RCC 7860 (cell line): ENCODE measurements around the gene UNC5C.
A peak's percentile ranks its signal among the peaks of the same experiment; 100 is the strongest.

Source experiments
- DNase-seq: peaks from one replicate; pipeline ENCODE4 v3.0.0-alpha.2; 2015; ENCODE audit warnings: low spot score
- FAIRE-seq: peaks from 2 replicates; lab custom pipeline; 2012; peaks lifted over from hg19 to GRCh38; lab: Jason Lieb, UNC

Gene UNC5C

GRCh38 chr4:95546866-95547714 is 1.7 kb downstream of the UNC5C start:
- FAIRE-seq (no peak), DNase-seq (no peak)

DNA sequence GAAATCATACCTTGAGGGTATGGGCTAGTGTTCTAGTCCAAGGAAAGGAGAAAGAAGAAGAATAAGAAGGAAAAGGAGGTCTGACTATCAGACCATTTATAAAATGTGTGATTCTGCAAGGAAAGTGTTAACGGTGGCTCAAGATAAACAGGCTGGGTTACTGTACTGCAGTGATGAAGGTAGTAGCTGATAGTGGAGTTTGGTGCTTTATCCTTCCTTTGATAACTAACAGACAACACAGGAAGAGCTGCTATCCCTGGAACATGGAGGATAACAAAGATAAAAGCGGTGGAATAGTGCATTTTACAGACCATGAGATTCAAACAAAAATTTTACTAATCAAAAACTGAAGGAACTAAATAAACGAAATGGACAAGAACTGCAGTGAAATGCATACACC is 2.6 kb downstream of the UNC5C start:
- DNase-seq: no peak
- FAIRE-seq: no peak

DNA sequence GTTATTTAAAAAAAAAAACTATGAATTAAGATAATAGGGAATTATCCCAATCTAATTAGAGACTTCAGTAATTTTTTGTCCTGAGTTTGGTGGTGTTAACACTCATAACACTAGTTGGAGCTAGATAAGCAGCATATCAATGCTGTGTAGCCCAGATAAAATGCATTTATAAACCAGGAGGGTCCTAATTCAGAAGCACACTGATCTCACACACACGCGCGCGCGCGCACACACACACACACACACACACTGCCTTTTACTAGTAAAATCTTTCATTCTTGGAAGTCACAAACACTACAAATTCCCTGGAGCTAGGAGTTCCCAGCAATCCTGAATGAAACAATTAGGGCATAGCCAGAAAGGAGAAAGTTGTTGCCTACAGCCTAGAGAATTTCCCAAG is 3.2 kb downstream of the UNC5C start:
- FAIRE-seq: no peak
- no peak for DNase-seq

DNA sequence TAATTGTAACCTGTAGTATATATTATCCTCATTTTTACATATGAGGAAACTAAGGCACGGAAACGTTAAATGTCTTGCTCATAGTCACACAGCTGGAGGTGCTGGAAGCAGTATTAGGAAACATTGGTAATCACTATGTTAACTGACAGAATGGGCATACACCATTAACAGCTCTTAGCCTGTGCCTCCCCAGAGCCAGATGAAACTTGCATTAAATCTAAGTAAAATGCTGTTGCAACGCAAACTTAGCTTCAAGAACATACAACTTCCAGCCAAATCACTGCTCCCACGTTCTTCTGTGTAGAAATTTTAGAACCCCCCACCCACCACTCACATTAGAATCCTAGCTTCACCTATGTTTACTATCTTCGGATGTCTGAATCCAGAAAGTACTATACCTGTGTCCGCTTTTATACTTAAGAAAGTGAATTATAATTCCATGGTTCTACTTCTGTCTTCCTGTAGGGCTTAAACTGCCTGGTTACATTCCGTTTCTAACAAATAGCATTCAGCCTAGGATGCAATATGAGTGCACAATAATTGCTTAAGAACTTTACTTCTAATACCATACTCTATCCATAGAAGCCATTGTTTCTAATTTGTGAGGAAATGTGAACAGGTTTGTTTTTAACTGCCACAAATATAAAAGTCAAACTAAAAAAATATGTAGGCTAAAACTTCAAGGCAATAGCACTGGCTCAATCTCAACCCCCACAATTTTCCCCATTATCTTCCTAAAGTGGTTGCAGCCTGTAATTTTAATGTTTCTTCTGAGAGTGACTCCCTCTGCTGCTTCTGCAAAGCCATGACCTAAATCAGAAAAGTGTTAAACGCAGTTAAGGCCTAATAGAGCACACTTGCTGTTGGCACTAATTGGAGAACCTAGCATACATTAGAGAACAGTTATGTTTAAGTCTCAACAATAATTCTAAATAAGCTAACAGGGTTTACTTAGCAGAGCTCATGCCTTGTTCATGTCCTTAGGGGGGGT is 4.4 kb downstream of the UNC5C start:
- DNase-seq (no peak), FAIRE-seq (no peak)

GRCh38 chr4:95541889-95542607 is 6.7 kb downstream of the UNC5C start:
- FAIRE-seq: no peak
- no peak for DNase-seq

- no peak for DNase-seq
- no peak for FAIRE-seq
Observed at GRCh38 chr4:95541094-95541493, 7.7 kb downstream of the UNC5C start.

DNA sequence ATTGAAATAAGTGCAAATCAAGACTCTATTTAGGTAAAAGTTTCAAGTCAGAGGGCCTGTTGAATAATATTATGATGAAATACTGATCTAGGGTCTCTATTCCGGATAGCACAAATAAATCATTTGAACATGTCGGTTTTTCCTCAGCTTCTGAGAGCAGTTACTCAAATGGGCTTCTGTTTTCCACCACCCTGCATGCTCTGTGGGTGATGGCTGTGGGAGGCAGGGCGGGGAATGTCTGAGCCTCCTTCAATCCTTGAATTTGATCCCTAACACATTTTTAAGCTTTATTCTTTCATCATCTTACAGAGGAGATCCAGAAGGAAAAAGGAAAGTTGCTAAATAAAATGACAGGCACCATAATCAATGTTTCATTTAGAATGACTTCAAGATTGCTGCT is 8.5 kb downstream of the UNC5C start:
- no peak for FAIRE-seq
- no peak for DNase-seq

- FAIRE-seq (no peak), DNase-seq (no peak)
Observed at GRCh38 chr4:95539106-95539505, 9.7 kb downstream of the UNC5C start.

DNA sequence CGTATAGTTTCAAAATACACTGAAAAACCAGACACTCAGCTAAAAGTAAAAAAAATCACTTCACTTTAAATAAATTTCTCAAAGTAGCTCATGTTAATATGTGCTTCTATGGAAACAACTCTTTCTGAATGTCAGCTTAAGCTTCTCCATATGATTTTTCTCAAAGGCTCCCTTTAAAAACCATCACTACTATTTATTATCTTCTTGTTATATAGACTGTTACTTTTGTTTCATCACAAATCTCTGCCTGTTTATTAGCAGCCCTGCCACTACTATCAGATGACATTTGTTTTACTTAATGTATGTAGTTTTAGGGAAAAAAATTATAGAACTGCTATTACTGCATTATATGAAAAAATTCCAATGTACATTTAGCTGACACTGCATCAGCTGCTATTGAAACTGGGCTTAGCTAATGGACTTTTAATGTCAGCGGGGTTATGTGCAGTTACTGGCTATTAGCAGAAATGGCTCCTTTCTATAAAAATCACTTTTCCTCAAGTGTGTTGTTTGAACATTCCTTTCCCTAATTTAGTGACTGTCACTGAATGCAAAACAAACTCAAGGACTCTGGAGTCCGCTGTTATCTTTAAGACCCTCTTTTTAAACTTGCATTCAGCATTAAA is 10.8 kb downstream of the UNC5C start:
- FAIRE-seq (no peak), DNase-seq (no peak)

DNA sequence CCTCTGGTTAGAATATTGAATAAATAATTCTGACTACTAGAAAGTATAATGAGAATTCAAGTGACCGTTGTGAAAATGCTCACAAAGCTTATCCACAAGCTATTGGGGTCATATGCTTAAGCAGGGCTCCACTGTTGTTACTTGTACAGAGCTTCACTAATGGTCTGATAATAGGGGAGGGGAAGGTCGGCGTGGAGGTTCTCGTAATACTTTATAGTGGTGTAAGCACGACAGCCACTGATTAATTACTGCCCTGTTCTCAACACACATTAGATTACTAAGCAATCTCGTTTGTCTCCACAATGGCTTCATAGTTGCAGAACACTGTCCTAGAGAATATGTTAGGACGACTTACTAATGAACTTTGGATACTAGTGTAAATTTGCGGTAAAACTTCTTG is 11.6 kb downstream of the UNC5C start:
- FAIRE-seq (no peak), DNase-seq (no peak)

- FAIRE-seq (no peak), DNase-seq (no peak)
Observed at GRCh38 chr4:95536650-95537049, 12.1 kb downstream of the UNC5C start.

DNA sequence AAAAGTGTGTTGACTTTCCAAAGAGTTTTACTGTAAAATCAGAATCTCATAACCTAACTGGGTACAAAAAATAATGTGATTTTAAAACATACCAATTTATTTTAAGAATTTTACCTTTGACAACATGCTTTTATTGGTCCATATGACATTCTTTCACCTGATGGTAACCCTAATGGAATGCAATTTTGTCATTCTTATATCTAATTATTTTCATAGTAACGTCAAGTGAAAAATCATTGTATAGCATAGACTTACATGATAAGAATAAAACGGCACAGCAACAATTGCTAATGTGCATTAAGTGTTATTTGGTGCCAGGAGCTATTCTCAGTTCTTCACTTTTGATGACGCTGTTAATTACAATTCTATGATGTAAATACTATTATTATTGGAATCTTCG is 13.6 kb downstream of the UNC5C start:
- FAIRE-seq: no peak

DNA sequence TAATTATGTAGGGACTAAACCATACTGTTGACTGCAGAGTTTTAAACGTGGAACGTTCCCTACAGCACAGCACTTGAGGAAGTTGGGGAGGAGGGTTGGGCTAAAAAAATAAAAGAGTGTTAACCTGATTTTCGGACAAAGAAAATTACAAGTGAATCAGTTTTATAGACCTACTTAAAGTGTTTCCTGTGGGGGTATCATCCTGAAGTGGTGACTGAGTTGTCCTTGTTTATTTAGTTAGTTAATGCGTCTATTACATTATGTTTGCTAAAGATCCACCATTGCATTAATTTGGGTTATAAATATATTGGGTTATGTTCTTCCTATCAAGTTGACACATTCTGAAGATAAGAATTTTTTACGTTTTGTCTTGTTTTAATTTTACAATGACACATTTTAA is 14.7 kb downstream of the UNC5C start:
- FAIRE-seq (no peak), DNase-seq (no peak)

More for the DNA sequence above, 13.6 kb downstream of the UNC5C start:
- no peak for DNase-seq

DNA sequence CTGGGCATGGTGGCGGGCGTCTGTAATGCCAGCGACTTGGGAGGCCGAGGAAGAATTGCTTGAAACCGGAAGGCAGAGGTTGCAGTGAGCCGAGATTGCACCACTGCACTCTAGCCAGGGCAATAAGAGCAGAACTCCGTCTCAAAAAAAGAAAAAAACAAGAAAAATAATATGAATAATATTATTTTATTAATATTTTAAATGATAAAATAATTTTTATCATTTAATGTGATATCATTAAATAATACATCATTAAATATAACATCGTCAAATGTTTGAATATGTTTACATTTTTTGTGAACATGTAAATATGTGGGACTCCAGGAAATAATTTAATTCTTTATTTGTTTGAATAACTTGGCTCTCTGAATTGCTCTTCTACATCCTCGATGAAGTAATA is 15.5 kb downstream of the UNC5C start:
- no peak for DNase-seq
- peak; percentile 2 for FAIRE-seq

- no peak for DNase-seq
- no peak for FAIRE-seq
Observed at GRCh38 chr4:95532305-95532704, 16.5 kb downstream of the UNC5C start.

GRCh38 chr4:95531141-95531540 is 17.6 kb downstream of the UNC5C start:
- no peak for FAIRE-seq
- DNase-seq: no peak

DNA sequence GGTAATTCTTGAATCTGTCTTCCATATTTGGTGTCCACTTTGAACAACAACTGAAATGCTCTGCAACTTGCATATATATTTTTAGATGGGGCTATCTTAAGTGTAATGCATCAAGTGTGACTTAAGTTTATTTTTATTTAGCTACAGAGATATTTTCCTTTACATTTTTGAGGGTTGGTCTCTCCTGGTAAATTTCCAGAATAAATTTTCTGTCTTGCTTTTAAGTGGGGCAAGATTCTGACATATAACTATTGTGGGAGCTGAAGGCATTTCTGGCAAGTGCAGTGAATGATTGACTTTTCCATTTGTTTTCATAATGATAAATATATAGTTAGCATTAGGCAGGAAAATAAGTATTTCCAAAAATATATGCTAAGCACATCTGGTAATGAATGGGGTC is 18.8 kb downstream of the UNC5C start:
- DNase-seq (no peak), FAIRE-seq (no peak)

GRCh38 chr4:95528388-95528948 is 20.3 kb downstream of the UNC5C start:
- no peak for FAIRE-seq
- DNase-seq: no peak

DNA sequence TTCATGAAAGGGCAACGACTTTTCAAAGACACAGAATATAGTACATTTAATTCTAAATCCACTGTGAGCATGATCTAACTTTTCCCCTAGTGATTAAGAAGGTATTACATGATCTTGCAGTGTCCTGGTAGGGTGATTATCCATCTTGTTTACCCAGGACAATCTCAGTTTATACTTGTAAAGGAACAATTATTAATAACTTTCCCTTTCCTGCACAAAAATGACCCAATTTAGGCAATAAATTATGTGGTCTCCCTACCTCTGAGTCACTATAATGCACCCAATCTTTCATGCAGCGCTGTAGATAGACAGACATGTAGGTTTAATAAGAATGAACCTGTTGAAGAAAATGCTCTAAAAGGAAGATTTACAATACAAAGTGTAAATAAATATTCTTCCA is 22.7 kb downstream of the UNC5C start:
- DNase-seq: no peak
- FAIRE-seq: no peak

DNA sequence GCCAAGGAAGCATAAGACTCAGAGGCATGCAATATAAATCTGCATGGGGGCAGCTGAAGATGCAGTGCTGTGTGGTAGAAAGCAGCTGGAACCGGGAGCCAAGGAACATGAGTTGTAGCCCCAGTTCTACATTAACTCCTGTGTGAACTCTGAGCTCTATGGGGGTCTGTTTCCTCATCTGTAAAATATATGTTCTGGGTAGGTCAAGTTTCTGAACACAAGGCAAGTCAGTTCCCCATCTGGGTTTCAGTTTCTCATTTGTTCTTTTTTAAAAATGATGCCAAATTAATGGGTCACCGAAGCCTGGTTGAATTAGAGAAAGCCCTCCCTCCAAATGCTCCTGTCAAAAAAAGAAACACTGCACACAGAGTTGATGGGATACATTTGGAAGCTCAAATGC is 24.0 kb downstream of the UNC5C start:
- DNase-seq: no peak
- no peak for FAIRE-seq
